Activated naive CD4-positive, alpha-beta T cell treated with anti-CD3 and anti-CD28 coated beads, Interleukin-2, amount 10 ng/mL, durations not matched to agents 5 hours and 36 hours (primary cell): ENCODE results near the gene ZNF736. TPM values are rescaled to one million over a fixed set of nuclear protein-coding genes. Genes with fewer than 3 reads are reported as not detected.

Experiments used
- total RNA-seq, 2 experiments: library from RNA; stranded (reverse); gene quantifications; one replicate each; pipeline ENCODE4 v1.2.3, GENCODE V29; 2021

ZNF736 gene
- total RNA-seq, result 10 to 100 TPM; 23.9 to 24.2 TPM

DNA sequence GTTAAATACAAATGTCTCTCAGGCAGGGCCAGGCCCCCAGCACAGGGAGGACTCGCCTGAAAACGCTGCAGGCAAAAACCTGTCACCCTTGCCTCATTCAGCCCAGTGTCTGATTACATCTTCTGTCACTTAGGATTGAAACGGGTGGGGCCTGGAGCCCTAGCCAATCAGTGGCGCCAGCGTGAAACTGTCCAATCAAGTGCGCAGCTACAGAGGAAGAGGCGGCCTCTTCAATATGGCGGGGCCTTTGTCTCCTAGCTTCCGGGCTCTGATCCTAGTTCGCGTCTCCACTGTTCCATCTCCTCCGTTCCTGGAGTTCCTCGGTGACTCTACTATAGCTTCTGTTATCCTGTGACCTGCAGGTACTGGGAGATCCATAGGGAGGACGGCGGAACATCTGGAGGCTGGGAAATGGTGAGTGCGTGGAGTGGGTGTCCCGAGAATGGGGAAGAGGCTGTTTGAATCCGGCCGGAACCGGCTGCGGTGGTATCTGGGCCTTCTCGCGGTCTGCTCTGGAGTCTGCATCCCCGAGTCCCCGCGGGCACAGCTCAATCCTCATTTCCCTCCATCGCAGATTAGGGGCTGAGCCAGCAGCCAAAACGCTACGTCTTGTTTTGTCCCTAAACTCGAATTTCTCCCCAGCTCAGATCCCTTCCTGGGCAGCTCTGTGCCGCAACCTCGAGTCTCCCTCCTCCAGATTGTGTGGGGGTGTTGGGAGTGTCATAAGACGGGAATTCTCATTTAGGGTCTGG, at the start of gene ZNF736:
TSS of gene ZNF736 (plus strand) at position 222 of the 752 bp plus-strand sequence. CDS start at position 412, 190 bp downstream.

Other genes starting within 250 kb of the ZNF736 start
- gene ZNF735, start 106.8 kb upstream of the ZNF736 start, total RNA-seq, result not detected
- gene ZNF679, start 85.5 kb upstream of the ZNF736 start, total RNA-seq, result not detected
- gene ZNF680, start 249.1 kb downstream of the ZNF736 start, total RNA-seq, result 10 to 100 TPM; 13.1 to 13.2 TPM